ENCODE measurements around the gene PCP2. TPM values are rescaled to one million over a fixed set of nuclear protein-coding genes. Genes with fewer than 3 reads are reported as not detected.

Gene PCP2
- total RNA-seq, 1 experiment from 2014 or later, result not detected

DNA sequence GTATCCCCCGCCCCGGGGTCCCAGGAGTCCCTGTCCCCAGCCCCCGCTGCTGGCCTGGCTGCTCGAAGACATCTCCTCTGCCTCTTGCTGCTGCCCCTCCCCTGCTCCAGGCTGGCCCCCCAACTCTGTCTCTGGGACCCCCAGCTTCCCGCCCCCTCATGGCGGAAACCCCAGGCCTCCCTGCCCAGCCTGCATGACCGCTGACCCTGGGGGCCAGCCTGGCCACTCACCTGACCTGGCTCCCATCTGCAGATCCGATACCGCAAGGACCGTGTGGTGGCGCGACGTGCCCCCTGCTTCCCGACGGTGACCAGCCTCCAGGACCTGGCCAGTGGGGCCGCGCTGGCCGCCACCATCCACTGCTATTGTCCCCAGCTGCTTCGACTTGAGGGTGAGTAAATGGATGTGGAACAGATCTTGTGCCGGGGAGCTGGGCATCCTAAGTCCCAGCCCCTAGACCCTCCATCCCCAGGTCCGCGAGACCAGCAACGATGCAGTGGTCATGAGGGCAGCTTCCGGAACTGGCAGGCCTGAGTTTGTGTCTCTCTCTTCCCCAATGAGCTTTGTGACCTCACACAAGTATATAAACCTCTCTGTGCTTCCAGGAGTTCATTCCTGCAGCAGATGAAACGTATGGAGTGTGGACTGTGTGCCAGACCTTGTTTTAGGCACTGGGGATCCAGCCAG lies 25.5 kb downstream of the PCP2 start:
- Histone ChIP-seq H2AK5ac (ENCODE audit: insufficient read length, low read length) (no peak overlapping the region), H2AFZ (ENCODE audit: low read length) (no peak overlapping the region), H3K4me1 (ENCODE audit: insufficient read depth, low read length) (no peaks in the 10 kb centered on the region; the same call in 1 of the 2 replicates), H3K27me3 (ENCODE audit: insufficient read depth, low read length) (no peaks in the 10 kb centered on the region), H3K56ac (ENCODE audit: insufficient read length, low read depth, low read length) (no peak overlapping the region), H4K20me1 (ENCODE audit: control insufficient read depth, insufficient read depth, insufficient read length) (no peaks in the 10 kb centered on the region), H4K91ac (ENCODE audit: insufficient read length, low read depth, low read length) (no peak overlapping the region), H3K9me3 (ENCODE audit: control insufficient read depth, low read depth, low read length) (no peaks in the 10 kb centered on the region), H3K23ac (ENCODE audit: insufficient read length, low read depth, low read length) (no peak overlapping the region), H3K79me2 (ENCODE audit: insufficient read depth, low read length) (no peaks in the 10 kb centered on the region), H3K23me2 (ENCODE audit: insufficient read length, low read depth, low read length, poor library complexity, severe bottlenecking) (no peaks in the 10 kb centered on the region), H2BK5ac (ENCODE audit: insufficient read length, low read length) (no peak overlapping the region), H2BK12ac (ENCODE audit: insufficient read length, low read depth, low read length) (no peak overlapping the region), H3K79me1 (ENCODE audit: insufficient read depth, low read depth, low read length, poor library complexity, severe bottlenecking) (peaks cover 5% of the 10 kb centered on the region), H3K18ac (ENCODE audit: insufficient read length, low read depth, low read length) (no peak overlapping the region), H2BK20ac (ENCODE audit: low read depth, low read length, poor library complexity, severe bottlenecking) (no peak overlapping the region), H4K5ac (ENCODE audit: insufficient read length, low read depth, low read length) (no peak overlapping the region), H3T11ph (ENCODE audit: low read length) (no peak overlapping the region), H3K4me2 (ENCODE audit: insufficient read depth, insufficient read length, low read length) (no peak overlapping the region), H3K14ac (ENCODE audit: insufficient read depth, low read length) (no peak overlapping the region), H3K9ac (ENCODE audit: extremely low read depth, insufficient read length, low read length) (no peak overlapping the region), H4K8ac (replicated peaks; ENCODE audit: insufficient read length, low read depth, low read length) (no peak overlapping the region), H3K4ac (ENCODE audit: low read depth, low read length) (no peak overlapping the region), H2BK15ac (ENCODE audit: low read depth, low read length) (no peak overlapping the region), H3K27ac (ENCODE audit: insufficient read length, low read depth, low read length) (no peak overlapping the region), H2BK120ac (ENCODE audit: low read depth, low read length, poor library complexity, severe bottlenecking) (no peak overlapping the region)
- WGBS (ENCODE audit: extremely low coverage, insufficient read length, low lambda C conversion rate), result no CpG with 5 or more reads among the region's 25 CpGs
- DNase-seq, result no peak
- no peak overlapping the region for H3K27ac Mint-ChIP-seq
- peaks cover 0 to 2% of the 10 kb centered on the region in 2 experiments; a peak in 1 of 5 replicates for H3K9me3 Mint-ChIP-seq
- H3K27me3 Mint-ChIP-seq (ENCODE audit: low read depth), result no peaks in the 10 kb centered on the region
- peaks cover 0 to 11% of the 10 kb centered on the region in 2 experiments; a peak in 2 of 4 replicates for H3K4me1 Mint-ChIP-seq
- no peak overlapping the region for H3K4me3 Mint-ChIP-seq
- TF ChIP-seq, protein P1, sequence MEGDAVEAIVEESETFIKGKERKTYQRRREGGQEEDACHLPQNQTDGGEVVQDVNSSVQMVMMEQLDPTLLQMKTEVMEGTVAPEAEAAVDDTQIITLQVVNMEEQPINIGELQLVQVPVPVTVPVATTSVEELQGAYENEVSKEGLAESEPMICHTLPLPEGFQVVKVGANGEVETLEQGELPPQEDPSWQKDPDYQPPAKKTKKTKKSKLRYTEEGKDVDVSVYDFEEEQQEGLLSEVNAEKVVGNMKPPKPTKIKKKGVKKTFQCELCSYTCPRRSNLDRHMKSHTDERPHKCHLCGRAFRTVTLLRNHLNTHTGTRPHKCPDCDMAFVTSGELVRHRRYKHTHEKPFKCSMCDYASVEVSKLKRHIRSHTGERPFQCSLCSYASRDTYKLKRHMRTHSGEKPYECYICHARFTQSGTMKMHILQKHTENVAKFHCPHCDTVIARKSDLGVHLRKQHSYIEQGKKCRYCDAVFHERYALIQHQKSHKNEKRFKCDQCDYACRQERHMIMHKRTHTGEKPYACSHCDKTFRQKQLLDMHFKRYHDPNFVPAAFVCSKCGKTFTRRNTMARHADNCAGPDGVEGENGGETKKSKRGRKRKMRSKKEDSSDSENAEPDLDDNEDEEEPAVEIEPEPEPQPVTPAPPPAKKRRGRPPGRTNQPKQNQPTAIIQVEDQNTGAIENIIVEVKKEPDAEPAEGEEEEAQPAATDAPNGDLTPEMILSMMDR (conservative IDR thresholded peaks at IDR 0.05), result no peak
- H3K36me3 Mint-ChIP-seq (ENCODE audit: insufficient read depth in 1 of 3, low read depth in 3 of 3), result peaks cover 12 to 37% (median 34%) of the 10 kb centered on the region in 3 experiments
